ENCODE data around the gene SSH3.

- TF ChIP-seq, protein P1, sequence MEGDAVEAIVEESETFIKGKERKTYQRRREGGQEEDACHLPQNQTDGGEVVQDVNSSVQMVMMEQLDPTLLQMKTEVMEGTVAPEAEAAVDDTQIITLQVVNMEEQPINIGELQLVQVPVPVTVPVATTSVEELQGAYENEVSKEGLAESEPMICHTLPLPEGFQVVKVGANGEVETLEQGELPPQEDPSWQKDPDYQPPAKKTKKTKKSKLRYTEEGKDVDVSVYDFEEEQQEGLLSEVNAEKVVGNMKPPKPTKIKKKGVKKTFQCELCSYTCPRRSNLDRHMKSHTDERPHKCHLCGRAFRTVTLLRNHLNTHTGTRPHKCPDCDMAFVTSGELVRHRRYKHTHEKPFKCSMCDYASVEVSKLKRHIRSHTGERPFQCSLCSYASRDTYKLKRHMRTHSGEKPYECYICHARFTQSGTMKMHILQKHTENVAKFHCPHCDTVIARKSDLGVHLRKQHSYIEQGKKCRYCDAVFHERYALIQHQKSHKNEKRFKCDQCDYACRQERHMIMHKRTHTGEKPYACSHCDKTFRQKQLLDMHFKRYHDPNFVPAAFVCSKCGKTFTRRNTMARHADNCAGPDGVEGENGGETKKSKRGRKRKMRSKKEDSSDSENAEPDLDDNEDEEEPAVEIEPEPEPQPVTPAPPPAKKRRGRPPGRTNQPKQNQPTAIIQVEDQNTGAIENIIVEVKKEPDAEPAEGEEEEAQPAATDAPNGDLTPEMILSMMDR (IDR thresholded peaks at IDR 0.05 in 2 of 3, conservative IDR thresholded peaks at IDR 0.05 in 1 of 3; ENCODE audit: borderline replicate concordance in 1 of 3, insufficient read depth in 1 of 3, low read depth in 2 of 3, low read length in 2 of 3) = no peak
- TF ChIP-seq EZH2 (IDR thresholded peaks at IDR 0.05) (no peak), JUND (IDR thresholded peaks at IDR 0.05) (no peak)
These were observed 10.2 kb upstream of the SSH3 start for GRCh38 chr11:67293090-67293489.

All from HCT116 (cell line).